Liver (tissue), 9 donors: ENCODE data around the gene PARP8. TPM values are rescaled to one million over a fixed set of nuclear protein-coding genes. Genes with fewer than 3 reads are reported as not detected.

Experiments used
- DNase-seq: peaks from one replicate; pipeline ENCODE4 v3.0.0-alpha.2; 2017; ENCODE audit warnings: low spot score
- H3K27ac ChIP-seq, 2 donors: one replicate each; pipeline ENCODE4 v1.7.0; 2013; ENCODE audit warnings: inconsistent platforms in 2 of 2, low read length in 2 of 2, control low read depth in 1 of 2, low read depth in 1 of 2, mild to moderate bottlenecking in 1 of 2
- H3K27me3 ChIP-seq, 4 donors: one replicate each; pipeline versions ENCODE4 v1.6.1 to v1.7.0; 2013; ENCODE audit warnings: low read length in 3 of 4, inconsistent platforms in 1 of 4, mild to moderate bottlenecking in 1 of 4, moderate library complexity in 1 of 4; ENCODE audit not compliant: control insufficient read depth in 4 of 4, insufficient read depth in 4 of 4
- H3K36me3 ChIP-seq, 4 donors: one replicate each; pipeline versions ENCODE4 v1.6.1 to v1.7.0; 2013; ENCODE audit warnings: low read length in 3 of 4, mild to moderate bottlenecking in 3 of 4, low read depth in 1 of 4, moderate library complexity in 1 of 4; ENCODE audit not compliant: control insufficient read depth in 4 of 4, insufficient read depth in 3 of 4
- H3K4me1 ChIP-seq, 4 donors: one replicate each; pipeline versions ENCODE4 v1.6.1 to v1.7.0; 2013; ENCODE audit warnings: low read length in 3 of 4, mild to moderate bottlenecking in 3 of 4, moderate library complexity in 1 of 4; ENCODE audit not compliant: control insufficient read depth in 4 of 4, insufficient read depth in 4 of 4
- H3K4me3 ChIP-seq, 3 donors: one replicate each; pipeline versions ENCODE4 v1.6.1 to v1.7.0; 2013; ENCODE audit warnings: low read length in 3 of 3, control low read depth in 1 of 3, low read depth in 1 of 3, mild to moderate bottlenecking in 1 of 3
- H3K9ac ChIP-seq, 2 donors: one replicate each; pipeline ENCODE4 v1.7.0; 2013; ENCODE audit warnings: low read length in 2 of 2, mild to moderate bottlenecking in 2 of 2, moderate library complexity in 2 of 2, control low read depth in 1 of 2, low read depth in 1 of 2
- H3K9me3 ChIP-seq, 4 donors: one replicate each; pipeline versions ENCODE4 v1.6.1 to v1.7.0; 2013; ENCODE audit warnings: low read length in 3 of 4; ENCODE audit not compliant: control insufficient read depth in 4 of 4
- ATF3 ChIP-seq: IDR thresholded peaks from 2 replicates; pipeline ENCODE4 v1.6.1; 2016; ENCODE audit warnings: antibody characterized with exemption
- CTCF ChIP-seq: fragments of 150-350 bp; IDR thresholded peaks from 2 replicates; pipeline ENCODE4 v1.5.1; 2017; ENCODE audit warnings: improper control_type of control experiment, low read depth, low read length; ENCODE audit not compliant: missing input control
- EGR1 ChIP-seq, 2 donors: IDR thresholded peaks; 2 replicates each; pipeline ENCODE4 v1.6.1; 2016 to 2018; ENCODE audit warnings: antibody characterized with exemption in 2 of 2, low read depth in 2 of 2
- FOXA1 ChIP-seq: IDR thresholded peaks from 2 replicates; pipeline ENCODE4 v1.6.1; 2016; ENCODE audit warnings: antibody characterized with exemption
- FOXA2 ChIP-seq: IDR thresholded peaks from 2 replicates; pipeline ENCODE4 v1.6.1; 2016; ENCODE audit warnings: antibody characterized with exemption
- GABPA ChIP-seq, 2 donors: IDR thresholded peaks in 1 of 2; conservative IDR thresholded peaks in 1 of 2; 2 replicates each; pipeline ENCODE4 v1.6.1; 2016; ENCODE audit warnings: antibody characterized with exemption in 2 of 2, mild to moderate bottlenecking in 1 of 2, moderate library complexity in 1 of 2
- HNF4A ChIP-seq, 2 donors: conservative IDR thresholded peaks; 2 replicates each; pipeline ENCODE4 v1.6.1; 2016; ENCODE audit warnings: antibody characterized with exemption in 2 of 2, mild to moderate bottlenecking in 2 of 2
- HNF4G ChIP-seq: IDR thresholded peaks from 2 replicates; pipeline ENCODE4 v1.6.1; 2016; ENCODE audit warnings: antibody characterized with exemption
- JUND ChIP-seq, 2 donors: IDR thresholded peaks; 2 replicates each; pipeline ENCODE4 v1.6.1; 2016; ENCODE audit warnings: antibody characterized with exemption in 2 of 2
- MAX ChIP-seq: IDR thresholded peaks from 2 replicates; pipeline ENCODE4 v1.6.1; 2016; ENCODE audit warnings: antibody characterized with exemption
- RAD21 ChIP-seq, 2 donors: IDR thresholded peaks; 2 replicates each; pipeline ENCODE4 v1.6.1; 2016; ENCODE audit warnings: antibody characterized with exemption in 2 of 2, mild to moderate bottlenecking in 2 of 2
- REST ChIP-seq: IDR thresholded peaks from 2 replicates; pipeline ENCODE4 v1.6.1; 2016; ENCODE audit warnings: antibody characterized with exemption, mild to moderate bottlenecking
- RXRA ChIP-seq, 2 donors: IDR thresholded peaks; 2 replicates each; pipeline ENCODE4 v1.6.1; 2017 to 2018; ENCODE audit warnings: antibody characterized with exemption in 2 of 2, mild to moderate bottlenecking in 1 of 2
- SP1 ChIP-seq: IDR thresholded peaks from 2 replicates; pipeline ENCODE4 v1.6.1; 2018; ENCODE audit warnings: antibody characterized with exemption, mild to moderate bottlenecking
- TAF1 ChIP-seq: conservative IDR thresholded peaks from 2 replicates; pipeline ENCODE4 v1.6.1; 2016; ENCODE audit warnings: antibody characterized with exemption, mild to moderate bottlenecking
- YY1 ChIP-seq: IDR thresholded peaks from 2 replicates; pipeline ENCODE4 v1.6.1; 2016; ENCODE audit warnings: antibody characterized with exemption, mild to moderate bottlenecking
- ZBTB33 ChIP-seq: IDR thresholded peaks from 2 replicates; pipeline ENCODE4 v1.6.1; 2016; ENCODE audit warnings: antibody characterized with exemption
- WGBS: extraction: QIAGEN DNeasy Blood & Tissue Kit; methylation state at CpG from one replicate; pipeline ENCODE4 v1.1.7; 2013; 5-methylcytosine and 5-hydroxymethylcytosine counted together
- polyA plus RNA-seq, 2 donors: library from polyadenylated mRNA; stranded (reverse) in 1 of 2; unstranded in 1 of 2; fragments of 200-250 nt in 1 of 2; fragments of >200 nt in 1 of 2; fragmentation: Nextera tagmentation in 1 of 2; extraction: Ambion mirVana in 1 of 2; gene quantifications; one replicate each; pipeline versions ENCODE4 v1.2.1 to v1.2.3, GENCODE V29; 2013 to 2015
- total RNA-seq, 2 donors: library from RNA; depleted of rRNA; stranded (reverse); fragments of >200 nt; gene quantifications; one replicate each; pipeline ENCODE4 v1.2.3, GENCODE V29; 2014
- donor health status: healthy.
- donor health status: healthy.
- donor health status: healthy.
- donor health status: healthy.
- donor health status: healthy.

The PARP8 gene
- total and polyA plus RNA-seq, 4 donors, result 3.9 to 16.0 (median 7.1) TPM

- TF ChIP-seq FOXA2 (no peak), MAX (no peak), YY1 (no peak), EGR1 (IDR thresholded peaks at IDR 0.05; ENCODE audit: low read depth in 2 of 2) (no peak)
These were observed 57.8 kb downstream of the PARP8 start (continued) for GRCh38 chr5:50724262-50724661.

GRCh38 chr5:50725800-50726474 is 59.5 kb downstream of the PARP8 start:
- Histone ChIP-seq H3K4me1 (peaks cover 0 to 4% (median 0%) of the 10 kb centered on the region in 4 donors), H3K27me3 (no peaks in the 10 kb centered on the region), H3K9me3 (no peaks in the 10 kb centered on the region), H3K36me3 (no peaks in the 10 kb centered on the region), H3K27ac (no peak overlapping the region), H3K9ac (no peak overlapping the region), H3K4me3 (no peak overlapping the region)
- DNase-seq, result no peak
- TF ChIP-seq REST (no peak), HNF4A (conservative IDR thresholded peaks at IDR 0.05) (no peak), EGR1 (IDR thresholded peaks at IDR 0.05; ENCODE audit: low read depth in 2 of 2) (no peak), ZBTB33 (no peak), HNF4G (no peak), RXRA (IDR thresholded peaks at IDR 0.05) (no peak), YY1 (no peak), FOXA1 (no peak)
- 94% methylated on average over 7 of the region's 7 CpGs for WGBS

GRCh38 chr5:50726475-50727148 is 60.2 kb downstream of the PARP8 start:
- Histone ChIP-seq H3K9ac (no peak overlapping the region), H3K4me1 (peaks cover 0 to 4% (median 0%) of the 10 kb centered on the region in 4 donors)
- WGBS, result 90% methylated on average over 3 of the region's 3 CpGs
- TF ChIP-seq RAD21 (IDR thresholded peaks at IDR 0.05), result no peak
- TF ChIP-seq SP1, result no peak
- no peak for TF ChIP-seq REST
- no peak for TF ChIP-seq CTCF
- TF ChIP-seq YY1, result no peak
- no peak for TF ChIP-seq FOXA2
- TF ChIP-seq TAF1, result no peak
- no peak for TF ChIP-seq RXRA (IDR thresholded peaks at IDR 0.05)
- no peak for TF ChIP-seq GABPA (IDR thresholded peaks at IDR 0.05 in 1 of 2, conservative IDR thresholded peaks at IDR 0.05 in 1 of 2)
- no peak for TF ChIP-seq FOXA1
- TF ChIP-seq JUND (IDR thresholded peaks at IDR 0.05), result no peak
- TF ChIP-seq ATF3, result no peak
- TF ChIP-seq EGR1 (IDR thresholded peaks at IDR 0.05; ENCODE audit: low read depth in 2 of 2), result no peak

More at GRCh38 chr5:50726475-50727148, 60.2 kb downstream of the PARP8 start:
- H3K4me3 ChIP-seq, result no peak overlapping the region
- H3K27ac ChIP-seq, result no peak overlapping the region
- DNase-seq, result no peak
- H3K27me3 ChIP-seq, result no peaks in the 10 kb centered on the region
- no peaks in the 10 kb centered on the region for H3K9me3 ChIP-seq
- H3K36me3 ChIP-seq, result no peaks in the 10 kb centered on the region
